ENCODE results near the gene DSCAM. TPM values are rescaled to one million over a fixed set of nuclear protein-coding genes. Genes with fewer than 3 reads are reported as not detected.

DSCAM gene
- total RNA-seq, 1 experiment from 2014 or later, result 0.33 TPM

GRCh38 chr21:40851749-40852148, 4.8 kb upstream of the DSCAM start:
- no peak for TF ChIP-seq CTCF (IDR thresholded peaks at IDR 0.05; ENCODE audit: unreplicated experiment)
- DNase-seq (ENCODE audit: unreplicated experiment), result no peak
- H3K4me1 Mint-ChIP-seq (ENCODE audit: insufficient read depth, unreplicated experiment), result no peaks in the 10 kb centered on the region
- no peak overlapping the region for H3K27ac Mint-ChIP-seq (ENCODE audit: low read depth, unreplicated experiment)
- H3K9me3 Mint-ChIP-seq (ENCODE audit: unreplicated experiment), result peaks cover 9% of the 10 kb centered on the region
- CTCF ChIA-PET, result no interaction called here
- intact Hi-C loops (cut with micrococcal nuclease), result no loop called here
- no peak overlapping the region for H3K4me3 Mint-ChIP-seq (ENCODE audit: unreplicated experiment)
- H3K36me3 Mint-ChIP-seq (ENCODE audit: insufficient read depth, unreplicated experiment), result no peaks in the 10 kb centered on the region
- H3K27me3 Mint-ChIP-seq (ENCODE audit: insufficient read depth, unreplicated experiment), result no peaks in the 10 kb centered on the region
- no TSS peak for BruUV-seq (replicated peaks)
- POLR2A ChIA-PET, result no interaction called here

GRCh38 chr21:40850071-40850470, 3.1 kb upstream of the DSCAM start:
- Mint-ChIP-seq H3K27ac (ENCODE audit: low read depth, unreplicated experiment) (no peak overlapping the region), H3K4me1 (ENCODE audit: insufficient read depth, unreplicated experiment) (peaks cover 6% of the 10 kb centered on the region), H3K9me3 (ENCODE audit: unreplicated experiment) (no peaks in the 10 kb centered on the region), H3K36me3 (ENCODE audit: insufficient read depth, unreplicated experiment) (no peaks in the 10 kb centered on the region), H3K27me3 (ENCODE audit: insufficient read depth, unreplicated experiment) (no peaks in the 10 kb centered on the region), H3K4me3 (ENCODE audit: unreplicated experiment) (no peak overlapping the region)
- ChIA-PET CTCF (interaction anchor here (0.6 kb wide), 1 partner anchor 27 kb away, joined by 5 read pairs; no protein-coding TSS in a partner anchor), POLR2A (no interaction called here)
- peak; percentile 25 for DNase-seq (ENCODE audit: unreplicated experiment)
- BruUV-seq (replicated peaks), result no TSS peak
- no peak for TF ChIP-seq CTCF (IDR thresholded peaks at IDR 0.05; ENCODE audit: unreplicated experiment)
- intact Hi-C loops (cut with micrococcal nuclease), result no loop called here

- no TSS peak for BruUV-seq (replicated peaks)
- Mint-ChIP-seq H3K4me3 (ENCODE audit: unreplicated experiment) (no peak overlapping the region), H3K9me3 (ENCODE audit: unreplicated experiment) (no peaks in the 10 kb centered on the region), H3K4me1 (ENCODE audit: insufficient read depth, unreplicated experiment) (peaks cover 6% of the 10 kb centered on the region), H3K27ac (ENCODE audit: low read depth, unreplicated experiment) (no peak overlapping the region), H3K36me3 (ENCODE audit: insufficient read depth, unreplicated experiment) (no peaks in the 10 kb centered on the region), H3K27me3 (ENCODE audit: insufficient read depth, unreplicated experiment) (no peaks in the 10 kb centered on the region)
- intact Hi-C loops (cut with micrococcal nuclease), result no loop called here
- no peak for TF ChIP-seq CTCF (IDR thresholded peaks at IDR 0.05; ENCODE audit: unreplicated experiment)
- no peak for DNase-seq (ENCODE audit: unreplicated experiment)
- CTCF ChIA-PET, result no interaction called here
- POLR2A ChIA-PET, result no interaction called here
Measured at GRCh38 chr21:40847951-40848350, 993 bp upstream of the DSCAM start.

GRCh38 chr21:40846103-40846502, 855 bp downstream of the DSCAM start:
- no peaks in the 10 kb centered on the region for H3K27me3 Mint-ChIP-seq (ENCODE audit: insufficient read depth, unreplicated experiment)
- no peak overlapping the region for H3K27ac Mint-ChIP-seq (ENCODE audit: low read depth, unreplicated experiment)
- H3K9me3 Mint-ChIP-seq (ENCODE audit: unreplicated experiment), result no peaks in the 10 kb centered on the region
- BruUV-seq (replicated peaks), result no TSS peak
- DNase-seq (ENCODE audit: unreplicated experiment), result peak; percentile 7
- CTCF ChIA-PET, result interaction anchor here (0.7 to 1.2 kb wide), 3 partner anchors 42 to 1184 kb away, joined by 3 to 4 read pairs (median 4); no protein-coding TSS in a partner anchor
- H3K4me1 Mint-ChIP-seq (ENCODE audit: insufficient read depth, unreplicated experiment), result peaks cover 6% of the 10 kb centered on the region
- H3K4me3 Mint-ChIP-seq (ENCODE audit: unreplicated experiment), result peak overlapping the region; percentile 40
- intact Hi-C loops (cut with micrococcal nuclease), result no loop called here
- POLR2A ChIA-PET, result interaction anchor here (0.6 to 1.2 kb wide), 4 partner anchors 8 to 91 kb away, joined by 3 read pairs; no protein-coding TSS in a partner anchor
- H3K36me3 Mint-ChIP-seq (ENCODE audit: insufficient read depth, unreplicated experiment), result no peaks in the 10 kb centered on the region
- TF ChIP-seq CTCF (IDR thresholded peaks at IDR 0.05; ENCODE audit: unreplicated experiment), result no peak

All from MCF 10A (cell line).